Measurements from ENCODE around the gene FOXL1. TPM values are rescaled to one million over a fixed set of nuclear protein-coding genes. Genes with fewer than 3 reads are reported as not detected.

FOXL1 gene
- total and polyA plus RNA-seq, 9 of the 15 experiments (the other 6 are each of a cell fraction or from before 2014, with no cell fraction given), result not detected

- Histone ChIP-seq H3K27me3 (ENCODE audit: control insufficient read depth in 2 of 2, insufficient read depth in 2 of 2, low read length in 2 of 2) (peaks cover 28 to 61% of the 10 kb centered on the region in 2 experiments), H3K4me1 (replicated peaks in 1 of 2; ENCODE audit: control insufficient read depth in 2 of 2, insufficient read depth in 2 of 2, low read length in 2 of 2) (peaks cover 0 to 14% of the 10 kb centered on the region in 2 experiments; a peak in 3 of 5 replicates), H3K4me2 (ENCODE audit: insufficient read depth, low read length) (no peak overlapping the region), H4K20me1 (replicated peaks; ENCODE audit: control insufficient read depth, insufficient read depth, low read length) (peaks cover 4% of the 10 kb centered on the region), H3K9me3 (replicated peaks; ENCODE audit: control insufficient read depth, insufficient read depth, low read depth, low read length) (no peaks in the 10 kb centered on the region), H3K9ac (ENCODE audit: insufficient read depth in 1 of 2, low read depth in 2 of 2, low read length in 2 of 2) (no peak overlapping the region), H2AFZ (ENCODE audit: low read depth, low read length) (no peak overlapping the region), H3K36me3 (ENCODE audit: control insufficient read depth, insufficient read depth, low read length) (no peaks in the 10 kb centered on the region), H3K9me1 (ENCODE audit: control insufficient read depth, insufficient read depth, low read length) (no peaks in the 10 kb centered on the region), H3K4me3 (no peak overlapping the region), H3K27ac (ENCODE audit: extremely low read depth, low read depth, low read length) (no peak overlapping the region), H3K79me2 (ENCODE audit: control insufficient read depth, insufficient read depth, low read length) (no peaks in the 10 kb centered on the region)
- 8% methylated on average over 4 of the region's 8 CpGs for WGBS (ENCODE audit: insufficient coverage, low coverage, missing lambda C conversion rate)
- no TSS peak for BruUV-seq (replicated peaks)
- FAIRE-seq (no peak), ATAC-seq (no peak), DNase-seq (ENCODE audit: extremely low read depth in 1 of 4, low spot score in 3 of 4) (no peak)
- TF ChIP-seq KLF10 (CRISPR knock-in tag; IDR thresholded peaks at IDR 0.05), result no peak
- no peak for TF ChIP-seq ZNF780A (CRISPR knock-in tag; IDR thresholded peaks at IDR 0.05)
- no peak for TF ChIP-seq ZNF436 (CRISPR knock-in tag; IDR thresholded peaks at IDR 0.05)
- TF ChIP-seq ZC3H4 (CRISPR knock-in tag; IDR thresholded peaks at IDR 0.05; ENCODE audit: borderline replicate concordance), result no peak
- TF ChIP-seq HDAC3 (IDR thresholded peaks at IDR 0.05; ENCODE audit: borderline replicate concordance, partially characterized antibody), result no peak
- intact Hi-C loops (cut with micrococcal nuclease), result no loop called here
- POLR2A ChIA-PET, result no interaction called here
- in situ Hi-C loops (cut with MboI), result loop anchor here (25.0 kb wide), 1 partner anchor 1065 kb away; no protein-coding TSS in a partner anchor
- CTCF ChIA-PET (ENCODE audit: low intra/inter-chr PET ratio), result interaction anchor here (0.6 kb wide), 1 partner anchor 242 kb away, joined by 3 read pairs; no protein-coding TSS in a partner anchor
Observed at GRCh38 chr16:86572606-86573005, 5.7 kb upstream of the FOXL1 start.

- POLR2A ChIA-PET, result interaction anchor here (0.6 kb wide), 1 partner anchor 141 kb away, joined by 3 read pairs; no protein-coding TSS in a partner anchor
- peaks cover 34 to 67% of the 10 kb centered on the region in 2 experiments for H3K27me3 ChIP-seq (ENCODE audit: control insufficient read depth in 2 of 2, insufficient read depth in 2 of 2, low read length in 2 of 2)
- intact Hi-C loops (cut with micrococcal nuclease) (no loop called here), in situ Hi-C loops (cut with MboI) (loop anchor here (25.0 kb wide), 1 partner anchor 1064 kb away; no protein-coding TSS in a partner anchor)
- H3K79me2 ChIP-seq (ENCODE audit: control insufficient read depth, insufficient read depth, low read length), result no peaks in the 10 kb centered on the region
- 0% methylated on average over 8 of the region's 8 CpGs for WGBS (ENCODE audit: insufficient coverage, low coverage, missing lambda C conversion rate)
- no peaks in the 10 kb centered on the region for H3K36me3 ChIP-seq (ENCODE audit: control insufficient read depth, insufficient read depth, low read length)
- no peak overlapping the region for H2AFZ ChIP-seq (ENCODE audit: low read depth, low read length)
- CTCF ChIA-PET (ENCODE audit: low intra/inter-chr PET ratio), result no interaction called here
- peaks cover 0 to 14% of the 10 kb centered on the region in 2 experiments; a peak in 3 of 5 replicates for H3K4me1 ChIP-seq (replicated peaks in 1 of 2; ENCODE audit: control insufficient read depth in 2 of 2, insufficient read depth in 2 of 2, low read length in 2 of 2)
- BruUV-seq (replicated peaks), result no TSS peak
- peaks cover 4% of the 10 kb centered on the region for H4K20me1 ChIP-seq (replicated peaks; ENCODE audit: control insufficient read depth, insufficient read depth, low read length)
- no peak for FAIRE-seq
- ATAC-seq, result no peak
- no peak overlapping the region for H3K27ac ChIP-seq (ENCODE audit: extremely low read depth, low read depth, low read length)
- no peak overlapping the region for H3K4me3 ChIP-seq
- no peaks in the 10 kb centered on the region for H3K9me3 ChIP-seq (replicated peaks; ENCODE audit: control insufficient read depth, insufficient read depth, low read depth, low read length)
- H3K9me1 ChIP-seq (ENCODE audit: control insufficient read depth, insufficient read depth, low read length), result no peaks in the 10 kb centered on the region
- DNase-seq (ENCODE audit: extremely low read depth in 1 of 4, low spot score in 3 of 4), result no peak
- no peak overlapping the region for H3K9ac ChIP-seq (ENCODE audit: insufficient read depth in 1 of 2, low read depth in 2 of 2, low read length in 2 of 2)
- no peak overlapping the region for H3K4me2 ChIP-seq (ENCODE audit: insufficient read depth, low read length)
- TF ChIP-seq HMG20A (CRISPR knock-in tag; conservative IDR thresholded peaks at IDR 0.05), result no peak
- TF ChIP-seq ZNF561 (CRISPR knock-in tag; conservative IDR thresholded peaks at IDR 0.05), result no peak
- no peak for TF ChIP-seq RAD51 (IDR thresholded peaks at IDR 0.05; ENCODE audit: borderline replicate concordance, low read depth)
- TF ChIP-seq CHCHD3 (CRISPR knock-in tag; IDR thresholded peaks at IDR 0.05), result no peak
- TF ChIP-seq, protein P1, sequence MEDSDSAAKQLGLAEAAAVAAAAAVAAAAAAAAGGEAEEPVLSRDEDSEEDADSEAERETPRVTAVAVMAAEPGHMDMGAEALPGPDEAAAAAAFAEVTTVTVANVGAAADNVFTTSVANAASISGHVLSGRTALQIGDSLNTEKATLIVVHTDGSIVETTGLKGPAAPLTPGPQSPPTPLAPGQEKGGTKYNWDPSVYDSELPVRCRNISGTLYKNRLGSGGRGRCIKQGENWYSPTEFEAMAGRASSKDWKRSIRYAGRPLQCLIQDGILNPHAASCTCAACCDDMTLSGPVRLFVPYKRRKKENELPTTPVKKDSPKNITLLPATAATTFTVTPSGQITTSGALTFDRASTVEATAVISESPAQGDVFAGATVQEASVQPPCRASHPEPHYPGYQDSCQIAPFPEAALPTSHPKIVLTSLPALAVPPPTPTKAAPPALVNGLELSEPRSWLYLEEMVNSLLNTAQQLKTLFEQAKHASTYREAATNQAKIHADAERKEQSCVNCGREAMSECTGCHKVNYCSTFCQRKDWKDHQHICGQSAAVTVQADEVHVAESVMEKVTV (CRISPR knock-in tag; IDR thresholded peaks at IDR 0.05), result no peak
- TF ChIP-seq, protein P2, sequence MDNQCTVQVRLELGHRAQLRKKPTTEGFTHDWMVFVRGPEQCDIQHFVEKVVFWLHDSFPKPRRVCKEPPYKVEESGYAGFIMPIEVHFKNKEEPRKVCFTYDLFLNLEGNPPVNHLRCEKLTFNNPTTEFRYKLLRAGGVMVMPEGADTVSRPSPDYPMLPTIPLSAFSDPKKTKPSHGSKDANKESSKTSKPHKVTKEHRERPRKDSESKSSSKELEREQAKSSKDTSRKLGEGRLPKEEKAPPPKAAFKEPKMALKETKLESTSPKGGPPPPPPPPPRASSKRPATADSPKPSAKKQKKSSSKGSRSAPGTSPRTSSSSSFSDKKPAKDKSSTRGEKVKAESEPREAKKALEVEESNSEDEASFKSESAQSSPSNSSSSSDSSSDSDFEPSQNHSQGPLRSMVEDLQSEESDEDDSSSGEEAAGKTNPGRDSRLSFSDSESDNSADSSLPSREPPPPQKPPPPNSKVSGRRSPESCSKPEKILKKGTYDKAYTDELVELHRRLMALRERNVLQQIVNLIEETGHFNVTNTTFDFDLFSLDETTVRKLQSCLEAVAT (IDR thresholded peaks at IDR 0.05), result no peak
- no peak for TF ChIP-seq POLR2B (IDR thresholded peaks at IDR 0.05; ENCODE audit: low read depth, partially characterized antibody)
- TF ChIP-seq PTRF (tag; IDR thresholded peaks at IDR 0.05), result no peak
- TF ChIP-seq ZC3H4 (CRISPR knock-in tag; IDR thresholded peaks at IDR 0.05; ENCODE audit: borderline replicate concordance), result no peak
- TF ChIP-seq PTBP1 (IDR thresholded peaks at IDR 0.05; ENCODE audit: low read depth, low read length), result no peak
Observed at GRCh38 chr16:86573215-86573614, 5.1 kb upstream of the FOXL1 start.

Data from K562 (cell line).